K562 (cell line): ENCODE data around the gene PROK2. TPM values are rescaled to one million over a fixed set of nuclear protein-coding genes. Genes with fewer than 3 reads are reported as not detected.

ENCODE experiments used
- BRD9 ChIP-seq: fragments of 450-650 bp; IDR thresholded peaks from 2 replicates; pipeline ENCODE4 v1.6.1; 2018; ENCODE audit warnings: low read depth; ENCODE audit not compliant: partially characterized antibody
- CEBPB ChIP-seq: fragments of 450-650 bp; IDR thresholded peaks from 2 replicates; pipeline ENCODE4 v1.6.1; 2016; ENCODE audit warnings: missing genetic modification characterization, missing compliant biosample characterization
- CREB1 ChIP-seq, 2 experiments: sonication (generic) in 1 of 2; formaldehyde crosslinking in 1 of 2; IDR thresholded peaks; 2 replicates each; pipeline versions ENCODE4 v1.6.1 to v1.8.0; 2012 to 2022; ENCODE audit warnings: inconsistent platforms in 1 of 2, mild to moderate bottlenecking in 1 of 2, missing genetic modification reagents in 1 of 2, moderate library complexity in 1 of 2
- GABPA ChIP-seq: fragments of 200-800 bp; sonication (Bioruptor generic); conservative IDR thresholded peaks from 2 replicates; pipeline ENCODE4 v1.6.1; 2016; ENCODE audit warnings: low read depth, missing genetic modification characterization, missing compliant biosample characterization
- HMGN3 ChIP-seq: IDR thresholded peaks from 2 replicates; pipeline ENCODE4 v1.6.1; 2011; ENCODE audit warnings: borderline replicate concordance, low read depth, mild to moderate bottlenecking, mixed read lengths, low read length; ENCODE audit not compliant: insufficient read length; ENCODE audit errors: extremely low read depth
- HOXB6 ChIP-seq: fragments of 250-450 bp; sonication (Bioruptor Pico); IDR thresholded peaks from 2 replicates; pipeline ENCODE4 v1.5.1; 2022; ENCODE audit warnings: mild to moderate bottlenecking, borderline replicate concordance
- KAT8 ChIP-seq: fragments of 450-650 bp; IDR thresholded peaks from 2 replicates; pipeline ENCODE4 v1.6.1; 2016; ENCODE audit warnings: low read depth, mild to moderate bottlenecking
- KLF1 ChIP-seq: fragments of 450-650 bp; IDR thresholded peaks from 2 replicates; pipeline ENCODE4 v1.6.1; 2016; ENCODE audit warnings: missing genetic modification characterization, missing compliant biosample characterization
- KLF6 ChIP-seq: fragments of 250-450 bp; sonication (Bioruptor Pico); IDR thresholded peaks from 2 replicates; pipeline ENCODE4 v1.4.0; 2020; ENCODE audit warnings: mild to moderate bottlenecking, moderate library complexity, borderline replicate concordance
- NCOR1 ChIP-seq: fragments of 450-650 bp; IDR thresholded peaks from 2 replicates; pipeline ENCODE4 v1.6.1; 2016; ENCODE audit warnings: mild to moderate bottlenecking, moderate library complexity
- PCBP1 ChIP-seq: fragments of 200-400 bp; formaldehyde crosslinking; IDR thresholded peaks from 2 replicates; pipeline ENCODE4 v1.6.1; 2018; ENCODE audit warnings: mild to moderate bottlenecking, low read depth, low read length; ENCODE audit not compliant: poor library complexity, severe bottlenecking
- RHOXF2B ChIP-seq: fragments of 250-450 bp; sonication (Bioruptor Pico); conservative IDR thresholded peaks from 2 replicates; pipeline ENCODE4 v1.5.1; 2021
- SIN3A ChIP-seq, 2 experiments: fragments of 150-350 bp in 1 of 2; IDR thresholded peaks; 2 replicates each; pipeline ENCODE4 v1.6.1; 2011 to 2016; ENCODE audit warnings: borderline replicate concordance in 2 of 2, low read depth in 2 of 2, low read length in 2 of 2, mild to moderate bottlenecking in 2 of 2, moderate library complexity in 2 of 2; ENCODE audit not compliant: control insufficient read depth in 1 of 2
- SOX6 ChIP-seq: fragments of 450-650 bp; IDR thresholded peaks from 2 replicates; pipeline ENCODE4 v1.6.1; 2014; ENCODE audit warnings: mild to moderate bottlenecking
- TEAD4 ChIP-seq, 2 experiments: sonication (generic) in 1 of 2; formaldehyde crosslinking in 1 of 2; IDR thresholded peaks; 2 replicates each; pipeline versions ENCODE4 v1.6.1 to v1.8.0; 2012 to 2022; ENCODE audit warnings: borderline replicate concordance in 1 of 2, inconsistent platforms in 1 of 2, low read length in 1 of 2, mild to moderate bottlenecking in 1 of 2, missing genetic modification reagents in 1 of 2
- ZKSCAN1 ChIP-seq: fragments of 150-350 bp; IDR thresholded peaks from 2 replicates; pipeline ENCODE4 v1.6.1; 2016; ENCODE audit warnings: low read depth, low read length
- polyA plus RNA-seq, 8 experiments: library from polyadenylated mRNA; depleted of rRNA in 4 of 8; stranded (reverse) in 5 of 8; unstranded in 3 of 8; fragments of >200 nt; fragmentation: Nextera tagmentation in 2 of 8; fragmentation: Illumina TruSeq in 1 of 8; extraction: Ambion mirVana in 2 of 8; extraction: Trizol in 1 of 8; gene quantifications; 2 replicates each; pipeline versions ENCODE4 v1.2.1 to v1.2.3, GENCODE V29; 2011 to 2014; ENCODE audit warnings: inconsistent platforms in 1 of 8, missing spikeins in 1 of 8
- total RNA-seq, 7 experiments: library from RNA; depleted of rRNA in 6 of 7; stranded (reverse); fragments of >200 nt in 6 of 7; fragmentation: Illumina TruSeq in 2 of 7; extraction: Trizol in 2 of 7; gene quantifications; 2 replicates each; pipeline versions ENCODE4 v1.2.1 to v1.2.3, GENCODE V29; 2011 to 2021; ENCODE audit warnings: low replicate concordance in 1 of 7
- TF ChIP-seq, protein P1 (sequence below): fragments of 250-450 bp; sonication (Bioruptor Pico); IDR thresholded peaks from 2 replicates; pipeline ENCODE4 v1.8.0; 2021; ENCODE audit warnings: moderate library complexity, mild to moderate bottlenecking, inconsistent platforms
- TF ChIP-seq, protein P2 (sequence below): sonication (generic); formaldehyde crosslinking; IDR thresholded peaks from 2 replicates; pipeline ENCODE4 v1.8.0; 2023; ENCODE audit warnings: mild to moderate bottlenecking, missing genetic modification reagents
- TF ChIP-seq, protein P3 (sequence below): sonication (generic); formaldehyde crosslinking; IDR thresholded peaks from 2 replicates; pipeline ENCODE4 v1.8.0; 2022; ENCODE audit warnings: mild to moderate bottlenecking, missing genetic modification reagents
- TF ChIP-seq, protein P4 (sequence below): sonication (generic); formaldehyde crosslinking; IDR thresholded peaks from 2 replicates; pipeline ENCODE4 v1.9.0; 2022; ENCODE audit warnings: mild to moderate bottlenecking, missing genetic modification reagents

Gene PROK2
- total and polyA plus RNA-seq, 9 of the 15 experiments (the other 6 are each of a cell fraction or from before 2014, with no cell fraction given), result 0.07 to 0.13 TPM; not detected in 7

DNA sequence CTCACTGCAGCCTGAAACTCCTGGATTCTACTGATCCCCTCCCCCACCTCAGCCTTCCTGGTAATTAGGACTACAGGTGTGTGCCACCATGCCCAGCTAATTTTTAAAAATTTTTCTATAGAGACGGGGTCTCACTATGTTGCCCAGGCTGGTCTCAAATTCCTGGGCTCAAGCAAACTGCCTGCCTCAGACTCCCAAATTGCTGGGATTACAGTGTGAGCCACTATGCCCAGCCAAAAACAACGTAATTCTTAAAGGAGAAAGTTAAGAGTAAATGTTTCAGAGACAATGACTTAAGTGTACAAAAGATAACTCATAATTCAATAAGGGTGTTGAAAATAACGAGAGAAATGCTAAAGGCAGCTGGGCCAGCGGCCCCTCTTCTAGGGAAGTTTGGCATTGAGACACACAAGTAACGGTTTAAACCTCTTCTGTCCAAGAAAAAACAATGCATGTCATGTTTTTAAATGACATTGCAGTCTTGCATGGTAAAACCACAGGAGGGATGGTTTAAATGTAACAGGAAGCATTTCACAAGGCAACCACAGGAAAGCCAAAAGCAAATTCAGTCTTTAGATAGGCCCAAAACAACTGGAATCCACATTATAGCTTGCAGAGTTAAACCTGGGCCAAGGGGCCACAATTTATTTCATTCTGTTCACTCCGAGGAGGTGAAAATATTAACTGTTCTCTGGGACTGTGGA, 5.1 kb downstream of the PROK2 start (continued):
- TF ChIP-seq GABPA (tag) (peak; percentile 72), RHOXF2B (CRISPR knock-in tag) (no peak), NCOR1 (no peak), CREB1 (IDR thresholded peaks at IDR 0.05) (no peak), CREB1 (CRISPR knock-in tag; IDR thresholded peaks at IDR 0.05) (no peak), BRD9 (no peak), TEAD4 (IDR thresholded peaks at IDR 0.05; ENCODE audit: low read length) (no peak), TEAD4 (CRISPR knock-in tag; IDR thresholded peaks at IDR 0.05; ENCODE audit: borderline replicate concordance) (no peak), KLF1 (no peak), PCBP1 (no peak), KAT8 (no peak), SIN3A (IDR thresholded peaks at IDR 0.05; ENCODE audit: borderline replicate concordance in 2 of 2, control insufficient read depth in 1 of 2, low read depth in 2 of 2, low read length in 2 of 2) (no peak), SOX6 (peak; percentile 60), HOXB6 (CRISPR knock-in tag) (no peak), CEBPB (peak; percentile 48), KLF6 (CRISPR knock-in tag) (no peak), ZKSCAN1 (no peak), HMGN3 (no peak)
- TF ChIP-seq, protein P1, sequence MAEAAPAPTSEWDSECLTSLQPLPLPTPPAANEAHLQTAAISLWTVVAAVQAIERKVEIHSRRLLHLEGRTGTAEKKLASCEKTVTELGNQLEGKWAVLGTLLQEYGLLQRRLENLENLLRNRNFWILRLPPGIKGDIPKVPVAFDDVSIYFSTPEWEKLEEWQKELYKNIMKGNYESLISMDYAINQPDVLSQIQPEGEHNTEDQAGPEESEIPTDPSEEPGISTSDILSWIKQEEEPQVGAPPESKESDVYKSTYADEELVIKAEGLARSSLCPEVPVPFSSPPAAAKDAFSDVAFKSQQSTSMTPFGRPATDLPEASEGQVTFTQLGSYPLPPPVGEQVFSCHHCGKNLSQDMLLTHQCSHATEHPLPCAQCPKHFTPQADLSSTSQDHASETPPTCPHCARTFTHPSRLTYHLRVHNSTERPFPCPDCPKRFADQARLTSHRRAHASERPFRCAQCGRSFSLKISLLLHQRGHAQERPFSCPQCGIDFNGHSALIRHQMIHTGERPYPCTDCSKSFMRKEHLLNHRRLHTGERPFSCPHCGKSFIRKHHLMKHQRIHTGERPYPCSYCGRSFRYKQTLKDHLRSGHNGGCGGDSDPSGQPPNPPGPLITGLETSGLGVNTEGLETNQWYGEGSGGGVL (CRISPR knock-in tag), result no peak
- TF ChIP-seq, protein P2, sequence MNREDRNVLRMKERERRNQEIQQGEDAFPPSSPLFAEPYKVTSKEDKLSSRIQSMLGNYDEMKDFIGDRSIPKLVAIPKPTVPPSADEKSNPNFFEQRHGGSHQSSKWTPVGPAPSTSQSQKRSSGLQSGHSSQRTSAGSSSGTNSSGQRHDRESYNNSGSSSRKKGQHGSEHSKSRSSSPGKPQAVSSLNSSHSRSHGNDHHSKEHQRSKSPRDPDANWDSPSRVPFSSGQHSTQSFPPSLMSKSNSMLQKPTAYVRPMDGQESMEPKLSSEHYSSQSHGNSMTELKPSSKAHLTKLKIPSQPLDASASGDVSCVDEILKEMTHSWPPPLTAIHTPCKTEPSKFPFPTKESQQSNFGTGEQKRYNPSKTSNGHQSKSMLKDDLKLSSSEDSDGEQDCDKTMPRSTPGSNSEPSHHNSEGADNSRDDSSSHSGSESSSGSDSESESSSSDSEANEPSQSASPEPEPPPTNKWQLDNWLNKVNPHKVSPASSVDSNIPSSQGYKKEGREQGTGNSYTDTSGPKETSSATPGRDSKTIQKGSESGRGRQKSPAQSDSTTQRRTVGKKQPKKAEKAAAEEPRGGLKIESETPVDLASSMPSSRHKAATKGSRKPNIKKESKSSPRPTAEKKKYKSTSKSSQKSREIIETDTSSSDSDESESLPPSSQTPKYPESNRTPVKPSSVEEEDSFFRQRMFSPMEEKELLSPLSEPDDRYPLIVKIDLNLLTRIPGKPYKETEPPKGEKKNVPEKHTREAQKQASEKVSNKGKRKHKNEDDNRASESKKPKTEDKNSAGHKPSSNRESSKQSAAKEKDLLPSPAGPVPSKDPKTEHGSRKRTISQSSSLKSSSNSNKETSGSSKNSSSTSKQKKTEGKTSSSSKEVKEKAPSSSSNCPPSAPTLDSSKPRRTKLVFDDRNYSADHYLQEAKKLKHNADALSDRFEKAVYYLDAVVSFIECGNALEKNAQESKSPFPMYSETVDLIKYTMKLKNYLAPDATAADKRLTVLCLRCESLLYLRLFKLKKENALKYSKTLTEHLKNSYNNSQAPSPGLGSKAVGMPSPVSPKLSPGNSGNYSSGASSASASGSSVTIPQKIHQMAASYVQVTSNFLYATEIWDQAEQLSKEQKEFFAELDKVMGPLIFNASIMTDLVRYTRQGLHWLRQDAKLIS (CRISPR knock-in tag), result no peak
- TF ChIP-seq, protein P3, sequence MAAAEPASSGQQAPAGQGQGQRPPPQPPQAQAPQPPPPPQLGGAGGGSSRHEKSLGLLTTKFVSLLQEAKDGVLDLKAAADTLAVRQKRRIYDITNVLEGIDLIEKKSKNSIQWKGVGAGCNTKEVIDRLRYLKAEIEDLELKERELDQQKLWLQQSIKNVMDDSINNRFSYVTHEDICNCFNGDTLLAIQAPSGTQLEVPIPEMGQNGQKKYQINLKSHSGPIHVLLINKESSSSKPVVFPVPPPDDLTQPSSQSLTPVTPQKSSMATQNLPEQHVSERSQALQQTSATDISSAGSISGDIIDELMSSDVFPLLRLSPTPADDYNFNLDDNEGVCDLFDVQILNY (CRISPR knock-in tag), result no peak
- TF ChIP-seq, protein P4, sequence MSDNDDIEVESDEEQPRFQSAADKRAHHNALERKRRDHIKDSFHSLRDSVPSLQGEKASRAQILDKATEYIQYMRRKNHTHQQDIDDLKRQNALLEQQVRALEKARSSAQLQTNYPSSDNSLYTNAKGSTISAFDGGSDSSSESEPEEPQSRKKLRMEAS (CRISPR knock-in tag), result no peak
